NCI-H146 treated with DMSO at 0.1 percent for 48 hours (cell line): ENCODE results near the gene CRISPLD2.
A peak's percentile ranks its signal among the peaks of the same experiment; 100 is the strongest.

Experiments used
- DNase-seq: peaks from one replicate; lab custom pipeline; 2025; ENCODE audit not compliant: unreplicated experiment; lab: John Stamatoyannopoulos, UW

Gene CRISPLD2

GRCh38 chr16:84879569-84880487 lies 60.0 kb downstream of the CRISPLD2 start:
- DNase-seq = no peak

DNA sequence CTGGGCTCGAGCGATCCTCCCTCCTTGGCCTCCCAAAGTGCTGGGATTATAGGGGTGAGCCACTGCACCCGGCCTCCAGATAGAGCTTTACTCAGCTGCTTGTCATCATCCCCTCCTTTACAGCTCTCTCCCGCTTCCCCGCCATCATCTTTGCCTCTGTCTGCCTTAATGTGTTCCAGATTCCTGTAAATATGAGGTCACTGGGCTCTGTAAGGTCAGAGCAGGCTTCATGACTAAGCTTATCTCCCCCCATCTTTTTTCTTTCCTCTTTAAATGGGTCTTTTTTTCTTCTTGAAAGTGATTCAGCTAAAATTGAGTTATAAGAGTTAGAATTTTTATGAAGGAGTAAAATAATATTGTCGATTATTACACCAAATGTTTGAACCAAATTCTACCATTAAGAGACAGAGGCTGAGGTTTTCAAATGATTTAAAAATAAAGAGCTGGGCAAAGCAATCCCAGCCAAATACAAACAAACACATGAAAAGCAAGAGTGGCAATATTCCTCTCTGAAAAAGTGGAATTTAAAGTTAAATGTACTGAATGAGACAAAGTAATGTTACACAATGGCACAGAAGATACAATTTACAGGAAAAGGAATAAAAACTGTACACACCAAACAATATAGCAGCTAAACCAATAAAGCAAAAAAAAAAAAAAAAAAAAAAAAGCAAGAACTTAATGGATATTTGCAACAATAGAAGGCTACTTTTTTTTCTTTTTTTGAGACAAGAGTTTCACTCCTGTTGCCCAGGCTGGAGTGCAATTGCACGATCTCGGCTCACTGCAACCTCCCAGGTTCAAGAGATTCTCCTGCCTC lies 62.1 kb downstream of the CRISPLD2 start:
- DNase-seq = no peak

- DNase-seq = no peak
Observed at GRCh38 chr16:84883301-84883700, 63.5 kb downstream of the CRISPLD2 start.

DNA sequence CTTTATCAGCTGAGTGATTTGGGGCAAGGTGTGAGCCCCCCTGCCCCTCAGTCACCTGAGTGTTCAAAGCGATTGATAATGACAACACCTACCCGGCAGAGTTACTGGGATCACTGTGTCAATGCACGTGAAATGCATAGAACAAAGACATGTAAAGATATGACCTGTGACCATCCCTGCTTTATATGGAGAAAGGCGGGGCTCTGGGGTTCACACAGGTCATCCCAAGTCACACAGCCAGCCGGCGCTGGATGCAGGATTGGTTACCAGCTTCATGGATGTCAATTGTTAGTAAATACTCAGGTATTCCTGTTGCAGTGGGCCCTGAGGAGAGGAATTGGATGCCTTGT lies 64.4 kb downstream of the CRISPLD2 start:
- no peak for DNase-seq

- DNase-seq = no peak
Observed at GRCh38 chr16:84884596-84885341, 65.0 kb downstream of the CRISPLD2 start.

DNA sequence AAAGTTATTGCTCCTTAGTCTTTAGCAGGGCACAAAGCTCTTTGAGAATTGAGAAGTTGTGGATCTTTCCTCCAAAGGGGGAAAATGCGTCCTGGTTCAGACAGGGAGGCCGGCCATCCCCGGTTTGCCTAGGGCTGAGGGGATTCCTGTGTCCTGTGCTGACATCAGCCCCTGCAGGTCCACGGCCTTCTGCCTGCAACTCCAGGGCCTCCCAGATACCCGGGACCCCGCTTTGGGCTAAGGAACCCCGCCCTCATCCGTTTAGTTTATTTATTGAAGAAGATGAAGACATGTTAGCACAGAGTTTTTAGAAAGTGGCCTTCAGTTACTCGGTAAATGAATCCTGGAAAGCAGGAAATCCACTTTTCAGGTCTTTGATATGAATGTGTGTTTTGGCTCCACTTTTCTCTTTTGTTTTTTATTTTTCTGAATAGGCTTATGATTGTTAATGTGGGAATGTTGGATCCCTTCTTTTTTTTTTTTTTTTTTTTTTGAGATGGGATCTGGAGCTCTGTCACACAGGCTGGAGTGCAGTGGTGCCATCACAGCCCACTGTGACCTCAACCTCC lies 65.6 kb downstream of the CRISPLD2 start:
- DNase-seq = no peak

- no peak for DNase-seq
Observed at GRCh38 chr16:84886497-84887090, 66.8 kb downstream of the CRISPLD2 start.

DNA sequence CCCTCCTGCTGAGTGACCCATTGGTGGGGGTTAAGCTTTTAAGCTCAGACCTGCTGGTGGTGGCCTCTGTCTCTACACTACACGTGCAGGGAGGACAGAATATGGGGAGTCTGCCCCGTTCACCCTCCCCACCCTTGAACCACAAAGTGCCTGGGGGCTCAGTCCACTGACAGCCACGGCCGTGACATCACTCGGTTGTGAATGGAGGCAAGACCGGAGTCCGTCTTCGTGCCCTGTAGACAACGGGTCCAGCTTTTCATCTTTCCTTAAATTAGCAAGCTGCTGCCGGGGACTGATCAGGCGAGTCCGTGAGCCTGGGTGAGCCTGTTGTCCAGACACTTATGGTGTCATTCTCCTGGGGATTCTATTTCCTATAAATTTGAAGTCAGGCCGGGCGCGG lies 67.4 kb downstream of the CRISPLD2 start:
- DNase-seq = no peak

DNA sequence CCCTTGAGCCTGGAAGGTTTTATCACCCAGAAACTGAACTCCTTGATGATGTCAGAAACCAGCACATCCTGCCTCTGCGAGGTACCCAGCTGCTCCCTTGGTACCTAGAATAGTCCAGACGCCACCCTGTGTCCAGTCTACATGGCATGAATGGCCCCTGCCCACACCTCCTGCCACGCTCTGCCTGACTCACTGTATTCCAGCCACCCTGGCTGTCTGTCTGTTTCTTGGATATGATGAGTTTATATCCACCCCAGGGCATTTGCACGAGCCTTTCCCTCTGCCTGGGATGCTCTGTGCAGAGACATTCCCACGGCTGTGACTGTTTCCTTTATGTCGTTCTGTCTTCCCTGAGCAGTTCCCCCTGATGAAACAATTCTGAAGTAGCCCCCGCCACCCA lies 68.7 kb downstream of the CRISPLD2 start:
- DNase-seq = no peak

DNA sequence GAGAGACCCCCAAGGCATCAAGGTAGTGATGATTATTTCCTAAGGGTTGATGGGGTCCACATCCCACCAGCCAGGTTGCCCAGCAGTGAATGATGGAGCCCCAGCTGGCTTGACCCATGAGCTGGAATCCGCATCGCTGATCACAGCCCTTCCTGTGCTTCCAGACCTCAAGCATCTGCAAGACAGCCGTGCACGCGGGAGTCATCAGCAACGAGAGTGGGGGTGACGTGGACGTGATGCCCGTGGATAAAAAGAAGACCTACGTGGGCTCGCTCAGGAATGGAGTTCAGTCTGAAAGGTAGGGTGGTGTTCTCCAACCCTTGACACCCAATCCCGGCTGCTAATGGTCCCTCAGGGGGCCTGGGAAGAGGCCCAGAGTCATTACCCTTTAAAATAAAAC lies 69.3 kb downstream of the CRISPLD2 start:
- DNase-seq = no peak

- DNase-seq = no peak
Observed at GRCh38 chr16:84890427-84890826, 70.6 kb downstream of the CRISPLD2 start.

- DNase-seq = no peak
Observed at GRCh38 chr16:84891149-84891795, 71.5 kb downstream of the CRISPLD2 start.

GRCh38 chr16:84892097-84892496 lies 72.3 kb downstream of the CRISPLD2 start:
- DNase-seq = no peak

DNA sequence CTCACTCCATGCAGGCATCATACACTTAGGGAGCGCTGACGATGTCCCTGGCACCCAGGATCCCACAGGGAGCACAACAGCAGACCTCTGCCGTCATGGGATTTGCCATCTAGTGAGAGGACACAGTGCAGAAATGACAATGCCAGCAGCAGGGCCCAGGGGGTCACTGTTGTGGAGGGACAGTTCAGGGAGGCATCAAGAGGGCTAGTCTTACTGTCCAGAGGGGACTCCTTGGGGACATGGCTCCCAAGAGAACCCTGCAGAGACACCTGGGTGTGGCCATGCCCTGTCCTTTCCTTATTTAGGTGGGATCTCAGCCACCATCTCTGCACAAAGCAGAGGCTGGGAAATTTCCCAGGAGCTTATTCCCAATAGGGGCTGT lies 73.7 kb downstream of the CRISPLD2 start:
- no peak for DNase-seq

DNA sequence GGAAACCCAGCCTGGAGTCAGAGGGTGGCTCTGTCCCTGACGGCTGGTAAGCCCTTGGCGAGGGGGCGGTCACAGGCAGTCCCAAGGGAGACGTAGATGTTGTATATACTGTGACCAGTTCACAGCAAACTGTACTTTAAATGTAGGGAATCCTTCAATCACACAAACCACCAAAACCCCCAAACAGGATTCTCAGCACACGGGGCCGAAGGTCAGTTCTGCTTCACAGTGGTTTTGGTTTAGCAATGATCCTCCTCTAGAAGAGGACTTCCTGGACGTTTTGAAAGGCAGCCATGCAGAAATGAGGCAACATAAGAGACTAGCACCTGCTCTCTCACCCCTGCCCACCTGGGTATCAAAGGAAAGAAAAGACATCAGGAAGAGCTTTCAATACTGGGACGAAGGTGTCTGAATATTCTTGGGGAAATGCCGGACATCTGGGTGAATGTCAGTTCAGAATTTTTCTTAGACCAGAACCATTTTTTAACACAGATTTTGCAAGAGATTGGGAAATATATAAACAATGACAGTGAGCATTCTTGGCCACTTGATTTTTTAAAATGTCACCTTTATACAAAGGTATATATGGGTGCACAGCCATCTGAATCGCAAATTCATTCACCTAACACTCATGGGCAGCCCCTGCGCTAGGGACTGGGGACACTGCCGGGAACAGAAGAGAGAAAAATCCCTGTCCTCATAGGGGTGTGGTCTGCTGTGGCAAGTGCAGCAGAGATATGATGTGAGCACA lies 74.2 kb downstream of the CRISPLD2 start:
- DNase-seq = peak; percentile 4

DNA sequence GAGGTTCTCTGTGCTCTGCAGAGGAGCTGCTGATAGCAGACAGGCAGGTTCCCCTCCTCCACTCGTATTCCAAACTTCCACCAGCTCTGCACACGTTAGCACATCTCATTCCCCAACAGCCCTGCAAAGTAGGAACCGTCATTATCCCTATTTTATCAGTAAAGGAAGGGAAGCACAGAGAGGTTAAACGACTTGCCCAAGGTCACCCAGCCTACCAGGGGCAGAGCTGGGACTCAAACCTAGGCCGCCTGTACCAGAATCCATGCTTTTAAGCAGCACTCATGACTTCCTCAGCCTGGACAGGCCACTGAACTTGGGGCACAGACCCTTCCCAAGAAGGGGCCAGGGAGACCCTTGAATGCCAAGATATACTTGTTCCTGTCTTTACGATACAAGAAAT lies 75.2 kb downstream of the CRISPLD2 start:
- no peak for DNase-seq

DNA sequence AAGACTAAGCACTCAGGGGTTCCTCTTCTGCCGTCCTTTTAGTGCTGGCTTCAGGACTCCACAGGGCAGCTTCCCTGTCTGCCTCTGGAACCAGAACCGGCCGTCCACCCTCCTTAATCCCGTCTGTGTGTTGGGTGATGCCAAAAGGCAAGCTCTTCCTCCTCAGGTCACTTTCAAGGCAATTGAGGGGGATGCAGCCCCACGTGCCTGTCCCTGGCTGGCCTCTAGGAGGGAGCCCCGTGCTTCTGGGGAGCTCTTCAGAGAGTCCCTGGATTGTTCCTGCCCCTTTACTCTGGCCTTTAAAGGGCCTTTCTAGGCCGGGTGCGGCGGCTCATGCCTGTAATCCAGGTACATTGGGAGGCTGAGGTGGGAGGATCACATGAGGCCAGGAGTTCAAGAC lies 77.1 kb downstream of the CRISPLD2 start:
- no peak for DNase-seq

DNA sequence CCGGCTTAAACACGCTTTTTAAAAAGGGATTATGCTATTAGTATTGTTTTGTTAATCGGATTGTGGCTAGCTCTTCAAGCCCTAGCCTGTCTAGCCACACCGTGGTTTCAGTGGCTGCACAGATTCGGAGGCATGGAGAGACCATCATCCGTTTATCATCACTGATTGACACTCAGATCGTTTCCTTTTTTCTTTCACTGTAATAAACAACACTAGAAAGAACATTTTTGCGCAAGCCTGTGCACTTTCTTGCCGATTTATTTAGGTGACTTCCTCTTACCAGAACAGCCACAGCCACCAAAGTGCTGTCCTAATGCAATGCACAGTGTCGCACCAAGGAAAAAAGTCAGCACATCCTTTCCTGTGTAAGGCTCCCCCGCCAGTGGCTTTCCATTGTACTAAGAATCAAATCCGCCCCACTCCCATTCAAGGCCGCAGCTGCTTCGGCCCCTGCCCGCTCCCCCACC lies 78.2 kb downstream of the CRISPLD2 start:
- DNase-seq = no peak

DNA sequence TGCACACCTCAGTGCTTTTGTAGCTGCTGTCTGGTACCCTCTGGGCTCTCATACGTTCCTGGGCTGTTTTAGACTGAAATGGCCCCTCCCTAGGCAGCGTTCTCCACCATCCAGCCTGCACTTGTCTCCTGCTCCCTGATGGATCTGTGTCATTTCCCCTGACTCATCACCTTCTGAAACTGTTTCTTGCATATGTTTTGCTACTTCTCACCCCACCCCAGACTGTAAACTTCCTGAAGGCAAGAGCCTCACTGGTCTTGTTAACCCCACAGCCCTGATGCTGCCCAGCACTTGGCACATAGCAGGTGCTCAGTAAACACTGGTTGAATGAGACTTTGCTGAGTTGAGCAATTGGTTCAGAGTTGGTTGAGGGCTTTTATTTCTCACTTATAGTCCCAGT lies 78.7 kb downstream of the CRISPLD2 start:
- no peak for DNase-seq
